ENCODE data around the gene AOX1. TPM values are rescaled to one million over a fixed set of nuclear protein-coding genes. Genes with fewer than 3 reads are reported as not detected.
"Not testable (repeated sequence)": the region's sequence is repeated elsewhere in the genome, so short reads cannot be mapped to it uniquely, and the experiment has no call there.

AOX1 gene
- total RNA-seq, 1 experiment from 2014 or later = 7.6 TPM

GRCh38 chr2:200592406-200593075, 6.7 kb downstream of the AOX1 start:
- no peak for DNase-seq
- Histone ChIP-seq H3K36me3 (replicated peaks; ENCODE audit: control insufficient read depth, insufficient read depth, low read length) (no peaks in the 10 kb centered on the region), H3K4me3 (ENCODE audit: insufficient read depth, low read depth, low read length) (no peak overlapping the region), H3K27me3 (ENCODE audit: control insufficient read depth, insufficient read depth, low read length) (no peaks in the 10 kb centered on the region)

GRCh38 chr2:200593905-200594304, 8.1 kb downstream of the AOX1 start:
- no peaks in the 10 kb centered on the region for H3K36me3 ChIP-seq (replicated peaks; ENCODE audit: control insufficient read depth, insufficient read depth, low read length)
- DNase-seq = no peak
- no peak overlapping the region for H3K4me3 ChIP-seq (ENCODE audit: insufficient read depth, low read depth, low read length)
- no peaks in the 10 kb centered on the region for H3K27me3 ChIP-seq (ENCODE audit: control insufficient read depth, insufficient read depth, low read length)

GRCh38 chr2:200595913-200596312, 10.1 kb downstream of the AOX1 start:
- no peak overlapping the region for H3K4me3 ChIP-seq (ENCODE audit: insufficient read depth, low read depth, low read length)
- no peaks in the 10 kb centered on the region for H3K27me3 ChIP-seq (ENCODE audit: control insufficient read depth, insufficient read depth, low read length)
- H3K36me3 ChIP-seq (replicated peaks; ENCODE audit: control insufficient read depth, insufficient read depth, low read length) = no peaks in the 10 kb centered on the region
- no peak for DNase-seq

GRCh38 chr2:200596774-200597570, 11.2 kb downstream of the AOX1 start:
- H3K27me3 ChIP-seq (ENCODE audit: control insufficient read depth, insufficient read depth, low read length) = no peaks in the 10 kb centered on the region
- H3K4me3 ChIP-seq (ENCODE audit: insufficient read depth, low read depth, low read length) = no peak overlapping the region
- DNase-seq = no peak
- no peaks in the 10 kb centered on the region for H3K36me3 ChIP-seq (replicated peaks; ENCODE audit: control insufficient read depth, insufficient read depth, low read length)

DNA sequence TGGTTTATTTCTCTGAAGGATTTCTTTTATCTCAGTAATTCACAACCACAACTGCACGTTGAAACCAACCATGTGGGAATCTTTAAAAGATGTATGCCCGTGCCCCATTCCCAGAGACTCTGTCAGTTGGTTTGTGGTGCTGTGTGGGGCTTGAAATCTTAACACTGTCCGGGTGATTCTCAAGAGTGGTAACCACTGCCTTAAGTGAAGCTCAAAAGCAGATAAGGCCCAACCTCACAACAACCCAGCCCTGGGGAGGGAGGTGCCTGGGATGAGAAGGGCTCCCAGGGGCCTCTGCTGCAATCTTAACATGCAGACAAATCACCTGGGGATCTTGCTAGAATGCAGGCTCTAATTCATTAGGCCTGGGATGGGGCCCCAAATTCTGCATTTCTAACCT, 13.4 kb downstream of the AOX1 start:
- no peaks in the 10 kb centered on the region for H3K36me3 ChIP-seq (replicated peaks; ENCODE audit: control insufficient read depth, insufficient read depth, low read length)
- H3K27me3 ChIP-seq (ENCODE audit: control insufficient read depth, insufficient read depth, low read length) = no peaks in the 10 kb centered on the region
- no peak overlapping the region for H3K4me3 ChIP-seq (ENCODE audit: insufficient read depth, low read depth, low read length)
- DNase-seq = no peak

DNA sequence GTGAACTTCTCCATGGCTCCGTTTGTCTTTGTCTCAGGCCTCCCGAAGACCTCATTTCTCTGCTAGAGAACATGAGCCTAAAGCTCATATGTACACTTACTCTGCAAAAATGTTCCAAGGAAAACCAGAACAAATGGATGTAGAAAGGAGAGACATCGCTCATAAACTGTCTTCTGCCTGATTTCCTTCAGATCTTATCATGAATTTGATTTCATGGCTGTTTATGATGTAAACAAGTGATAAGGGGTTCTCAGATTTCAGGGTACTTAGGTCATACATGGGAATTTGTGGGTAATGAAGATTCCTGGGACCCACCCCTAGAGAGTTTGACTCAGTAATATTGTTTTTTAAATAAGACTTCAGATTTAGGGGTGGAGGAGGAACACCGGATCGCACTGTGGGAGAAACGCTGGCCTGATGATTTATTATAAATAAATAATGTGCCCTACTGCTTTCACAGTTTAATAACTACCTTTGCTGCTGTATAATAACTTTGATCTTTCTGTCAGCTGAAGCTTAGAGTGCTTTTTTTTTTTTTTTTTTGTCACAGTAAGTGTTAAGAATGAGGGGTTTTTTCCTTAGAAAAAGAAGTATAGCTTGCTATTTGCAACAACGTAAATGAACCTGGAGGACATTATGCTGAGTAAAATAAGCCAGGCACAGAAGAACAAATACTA, 14.9 kb downstream of the AOX1 start:
- no peak overlapping the region for H3K4me3 ChIP-seq (ENCODE audit: insufficient read depth, low read depth, low read length)
- H3K27me3 ChIP-seq (ENCODE audit: control insufficient read depth, insufficient read depth, low read length) = no peaks in the 10 kb centered on the region
- no peak for DNase-seq
- H3K36me3 ChIP-seq (replicated peaks; ENCODE audit: control insufficient read depth, insufficient read depth, low read length) = no peaks in the 10 kb centered on the region

DNA sequence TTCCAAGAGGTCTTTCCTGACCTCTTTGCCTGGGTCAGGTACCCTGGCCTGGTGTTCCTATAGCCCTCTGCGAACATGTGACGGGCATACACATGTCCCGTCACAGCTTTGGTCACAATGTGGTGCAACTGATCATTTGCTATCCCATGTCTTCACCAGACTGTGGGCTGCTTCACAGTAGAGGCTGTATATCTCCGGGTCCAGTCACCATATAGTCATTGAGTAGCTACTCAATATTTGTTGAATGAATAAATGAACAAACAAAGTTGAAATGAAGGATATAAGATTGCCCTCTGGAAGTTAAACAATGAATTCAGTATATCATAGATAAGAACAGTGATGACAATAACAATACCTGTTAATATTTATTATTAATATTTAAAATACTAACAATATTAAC, 16.8 kb downstream of the AOX1 start:
- H3K27me3 ChIP-seq (ENCODE audit: control insufficient read depth, insufficient read depth, low read length) = no peaks in the 10 kb centered on the region
- no peak overlapping the region for H3K4me3 ChIP-seq (ENCODE audit: insufficient read depth, low read depth, low read length)
- DNase-seq = no peak
- H3K36me3 ChIP-seq (replicated peaks; ENCODE audit: control insufficient read depth, insufficient read depth, low read length) = no peaks in the 10 kb centered on the region

DNA sequence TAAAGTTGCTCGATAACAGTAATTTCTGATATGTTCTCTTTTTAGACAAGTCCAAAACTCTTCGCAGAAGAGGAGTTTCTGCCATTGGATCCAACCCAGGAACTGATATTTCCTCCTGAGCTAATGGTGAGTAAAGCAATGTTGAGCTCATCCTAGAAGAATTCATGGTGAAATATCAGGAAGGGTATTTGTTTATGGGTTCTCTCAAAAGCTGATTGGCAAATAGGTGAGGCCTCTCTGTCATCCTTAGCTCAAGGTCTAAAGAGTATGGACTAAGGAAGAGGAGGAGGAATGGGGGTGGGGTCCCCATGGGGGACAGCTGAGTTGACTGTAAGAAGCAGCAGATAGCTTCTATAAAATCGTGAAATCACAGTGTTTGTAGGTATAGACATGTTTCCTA, 18.2 kb downstream of the AOX1 start:
- no peak for DNase-seq
- Histone ChIP-seq H3K27me3 (ENCODE audit: control insufficient read depth, insufficient read depth, low read length) (no peaks in the 10 kb centered on the region), H3K4me3 (ENCODE audit: insufficient read depth, low read depth, low read length) (no peak overlapping the region), H3K36me3 (replicated peaks; ENCODE audit: control insufficient read depth, insufficient read depth, low read length) (no peaks in the 10 kb centered on the region)

DNA sequence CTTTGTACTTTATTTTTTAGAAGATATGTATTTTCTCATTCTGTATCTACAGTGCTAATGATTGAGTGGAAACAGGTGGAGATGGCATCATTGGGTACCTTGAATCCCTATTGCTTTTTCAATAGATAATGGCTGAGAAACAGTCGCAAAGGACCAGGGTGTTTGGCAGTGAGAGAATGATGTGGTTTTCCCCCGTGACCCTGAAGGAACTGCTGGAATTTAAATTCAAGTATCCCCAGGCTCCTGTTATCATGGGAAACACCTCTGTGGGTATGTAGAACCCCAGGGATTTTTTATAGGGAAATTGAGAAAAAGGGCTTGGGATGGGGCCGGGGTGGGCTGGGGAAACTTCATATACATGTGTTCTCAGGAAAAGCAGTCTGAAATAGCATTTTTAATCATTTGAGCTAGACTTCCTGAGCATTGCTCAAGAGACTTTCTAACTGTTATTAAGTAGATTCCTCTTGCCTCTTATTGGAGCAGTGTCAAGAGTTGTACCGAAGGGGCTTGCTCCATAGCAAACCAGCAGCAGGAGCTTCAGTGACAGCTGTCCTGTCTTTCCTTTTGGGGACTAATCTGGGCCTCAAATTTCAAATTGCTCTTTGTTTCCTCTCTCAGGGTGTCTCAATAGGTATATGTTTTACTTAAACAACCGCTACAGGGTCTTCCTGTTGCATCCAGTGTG, 18.9 kb downstream of the AOX1 start:
- Histone ChIP-seq H3K36me3 (replicated peaks; ENCODE audit: control insufficient read depth, insufficient read depth, low read length) (no peaks in the 10 kb centered on the region), H3K27me3 (ENCODE audit: control insufficient read depth, insufficient read depth, low read length) (no peaks in the 10 kb centered on the region), H3K4me3 (ENCODE audit: insufficient read depth, low read depth, low read length) (no peak overlapping the region)
- DNase-seq = no peak

DNA sequence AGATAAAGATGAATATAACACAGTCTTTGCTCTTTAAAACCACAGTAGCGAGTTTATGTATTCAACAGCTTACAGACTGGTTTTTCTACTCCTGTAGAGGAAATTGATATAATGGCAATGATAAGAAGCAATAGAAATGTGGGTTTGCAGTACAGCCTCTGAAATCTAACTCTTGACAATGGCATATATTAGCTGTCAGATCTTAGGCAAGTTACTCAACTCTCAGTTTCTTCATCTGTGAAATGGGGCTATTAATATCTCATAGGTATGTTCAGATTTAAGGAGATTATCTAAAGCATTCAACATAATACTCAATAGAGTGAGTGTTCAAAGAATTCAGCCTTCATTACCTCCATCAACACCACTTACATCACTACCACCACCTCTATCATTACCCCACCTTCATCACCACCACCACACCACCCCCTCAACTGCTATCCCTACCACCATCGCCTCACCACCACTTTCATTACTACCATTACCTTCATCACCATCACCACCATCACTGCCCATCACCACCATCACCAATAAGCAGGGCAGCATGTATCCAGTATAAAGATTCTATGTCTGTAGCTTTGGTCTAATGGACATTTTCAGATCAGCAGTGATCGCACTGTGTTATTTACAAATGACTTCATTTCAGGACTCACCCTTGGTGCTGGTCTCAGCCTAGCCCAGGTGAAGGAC, 22.7 kb downstream of the AOX1 start:
- Histone ChIP-seq H3K36me3 (replicated peaks; ENCODE audit: control insufficient read depth, insufficient read depth, low read length) (no peaks in the 10 kb centered on the region), H3K4me3 (ENCODE audit: insufficient read depth, low read depth, low read length) (no peak overlapping the region), H3K27me3 (ENCODE audit: control insufficient read depth, insufficient read depth, low read length) (no peaks in the 10 kb centered on the region)
- no peak for DNase-seq

GRCh38 chr2:200609028-200609614, 23.3 kb downstream of the AOX1 start:
- H3K4me3 ChIP-seq (ENCODE audit: insufficient read depth, low read depth, low read length) = no peak overlapping the region

GRCh38 chr2:200610217-200610616, 24.4 kb downstream of the AOX1 start:
- not testable (repeated sequence) for H3K4me3 ChIP-seq (ENCODE audit: insufficient read depth, low read depth, low read length); H3K36me3 ChIP-seq (replicated peaks; ENCODE audit: control insufficient read depth, insufficient read depth, low read length)

More at GRCh38 chr2:200609028-200609614, 23.3 kb downstream of the AOX1 start:
- DNase-seq = no peak
- Histone ChIP-seq H3K27me3 (ENCODE audit: control insufficient read depth, insufficient read depth, low read length) (no peaks in the 10 kb centered on the region), H3K36me3 (replicated peaks; ENCODE audit: control insufficient read depth, insufficient read depth, low read length) (no peaks in the 10 kb centered on the region)

GRCh38 chr2:200613692-200614091, 27.9 kb downstream of the AOX1 start:
- Histone ChIP-seq H3K4me3 (ENCODE audit: insufficient read depth, low read depth, low read length) (no peak overlapping the region), H3K27me3 (ENCODE audit: control insufficient read depth, insufficient read depth, low read length) (no peaks in the 10 kb centered on the region), H3K36me3 (replicated peaks; ENCODE audit: control insufficient read depth, insufficient read depth, low read length) (no peaks in the 10 kb centered on the region)
- DNase-seq = no peak

More at GRCh38 chr2:200610217-200610616, 24.4 kb downstream of the AOX1 start:
- not testable (repeated sequence) for DNase-seq; H3K27me3 ChIP-seq (ENCODE audit: control insufficient read depth, insufficient read depth, low read length)

GRCh38 chr2:200614249-200614648, 28.4 kb downstream of the AOX1 start:
- Histone ChIP-seq H3K27me3 (ENCODE audit: control insufficient read depth, insufficient read depth, low read length) (no peaks in the 10 kb centered on the region), H3K4me3 (ENCODE audit: insufficient read depth, low read depth, low read length) (no peak overlapping the region), H3K36me3 (replicated peaks; ENCODE audit: control insufficient read depth, insufficient read depth, low read length) (no peaks in the 10 kb centered on the region)
- DNase-seq = no peak

All from H7 (cell line).